OCI-LY1 (cell line): ENCODE results near the gene KCTD18.
A peak's percentile ranks its signal among the peaks of the same experiment; 100 is the strongest.

Experiments
- H2AFZ ChIP-seq: fragments of 200-600 bp; sonication (generic), shearing (Covaris generic); 2 replicates; pipeline ENCODE4 v1.6.0; 2014; ENCODE audit warnings: antibody characterized with exemption, mild to moderate bottlenecking, low read length
- H3F3A ChIP-seq: fragments of 200-600 bp; sonication (generic), shearing (Covaris generic); 2 replicates; pipeline ENCODE4 v1.6.0; 2014; ENCODE audit warnings: mild to moderate bottlenecking, antibody characterized with exemption, low read length, moderate library complexity; ENCODE audit not compliant: insufficient read depth
- H3K27ac ChIP-seq: fragments of 200-600 bp; sonication (generic); 2 replicates; pipeline ENCODE4 v1.5.1; 2014; ENCODE audit warnings: low read length, mixed run types, mild to moderate bottlenecking, low read depth; ENCODE audit not compliant: poor library complexity, severe bottlenecking
- H3K27me3 ChIP-seq: fragments of 200-600 bp; sonication (generic); 2 replicates; pipeline ENCODE4 v1.6.0; 2014; ENCODE audit warnings: antibody characterized with exemption, mild to moderate bottlenecking, low read length, moderate library complexity; ENCODE audit not compliant: insufficient read depth
- H3K36me3 ChIP-seq: fragments of 200-600 bp; sonication (generic); 2 replicates; pipeline ENCODE4 v1.6.1; 2014; ENCODE audit warnings: mild to moderate bottlenecking, antibody characterized with exemption, low read length, moderate library complexity, mixed read lengths; ENCODE audit not compliant: insufficient read depth
- H3K4me1 ChIP-seq: fragments of 200-600 bp; sonication (generic); 2 replicates; pipeline ENCODE4 v1.5.1; 2014; ENCODE audit warnings: mild to moderate bottlenecking, low read length, moderate library complexity; ENCODE audit not compliant: insufficient read depth, severe bottlenecking
- H3K4me2 ChIP-seq: fragments of 200-600 bp; sonication (generic), shearing (Covaris generic); 2 replicates; pipeline ENCODE4 v1.6.1; 2014; ENCODE audit warnings: low read length
- H3K4me3 ChIP-seq: fragments of 200-600 bp; sonication (generic); 2 replicates; pipeline ENCODE4 v1.5.1; 2014; ENCODE audit warnings: low read length, low read depth, mild to moderate bottlenecking, mixed read lengths; ENCODE audit not compliant: poor library complexity, severe bottlenecking
- H3K79me2 ChIP-seq: fragments of 200-600 bp; shearing (Covaris generic); 2 replicates; pipeline ENCODE4 v1.6.1; 2016; ENCODE audit warnings: mixed run types, low read length, mixed read lengths; ENCODE audit not compliant: insufficient read depth
- H3K9ac ChIP-seq: fragments of 200-600 bp; sonication (generic), shearing (Covaris generic); 2 replicates; pipeline ENCODE4 v1.6.1; 2014; ENCODE audit warnings: mild to moderate bottlenecking, low read length, mixed read lengths
- H3K9me2 ChIP-seq: fragments of 200-600 bp; sonication (generic), shearing (Covaris generic); 2 replicates; pipeline ENCODE4 v1.6.1; 2014; ENCODE audit warnings: low read depth, mild to moderate bottlenecking, low read length, mixed read lengths
- H3K9me3 ChIP-seq: fragments of 200-600 bp; shearing (Covaris generic); 2 replicates; pipeline ENCODE4 v1.6.1; 2014; ENCODE audit warnings: low read length, mixed read lengths
- H4K20me1 ChIP-seq: fragments of 200-600 bp; sonication (generic), shearing (Covaris generic); 2 replicates; pipeline ENCODE4 v1.6.0; 2016; ENCODE audit warnings: mild to moderate bottlenecking, low read length; ENCODE audit not compliant: insufficient read depth
- CTCF ChIP-seq: fragments of 200-600 bp; sonication (generic), shearing (Covaris generic); IDR thresholded peaks from 2 replicates; pipeline ENCODE4 v1.5.1; 2017; ENCODE audit warnings: mild to moderate bottlenecking, antibody characterized with exemption, low read length, moderate library complexity, mixed read lengths
- EZH2 ChIP-seq: fragments of 200-600 bp; sonication (generic), shearing (Covaris generic); IDR thresholded peaks from 2 replicates; pipeline ENCODE4 v1.8.0; 2017; ENCODE audit warnings: borderline replicate concordance, mixed run types, mild to moderate bottlenecking, antibody characterized with exemption, low read length, moderate library complexity, mixed read lengths

The KCTD18 gene

GRCh38 chr2:200509612-200510433 lies at the start of gene KCTD18:
KCTD18 (minus strand) TSS chr2:200510068; CDS start chr2:200507016, 3,052 bp downstream.
- Histone ChIP-seq H3K27ac (peak within 1 kb of the TSS; percentile 21), H3K4me3 (peak within 1 kb of the TSS; percentile 81), H3K27me3 (0 out of 2 replicates have a peak, but pooled peaks cover 4% of the 10 kb centered on the region), H3K79me2 (no peaks in the 10 kb centered on the region), H3K9me2 (no peaks in the 10 kb centered on the region), H3K36me3 (peaks cover 4% of the 10 kb centered on the region; the same call in 1 of the 2 replicates), H2AFZ (peak within 1 kb of the TSS; percentile 95), H4K20me1 (no peaks in the 10 kb centered on the region), H3F3A (no peaks in the 10 kb centered on the region), H3K4me1 (peaks cover 18% of the 10 kb centered on the region), H3K9me3 (no peaks in the 10 kb centered on the region), H3K9ac (peak within 1 kb of the TSS; percentile 84), H3K4me2 (peak within 1 kb of the TSS; percentile 82)
- peak; percentile 83 for TF ChIP-seq CTCF
- no peak for TF ChIP-seq EZH2

GRCh38 chr2:200540793-200541192 lies 30.9 kb upstream of the KCTD18 start:
- no peaks in the 10 kb centered on the region for H3F3A ChIP-seq
- no peaks in the 10 kb centered on the region for H3K79me2 ChIP-seq
- TF ChIP-seq CTCF (no peak), EZH2 (no peak)
- H3K9me2 ChIP-seq, result no peaks in the 10 kb centered on the region
- H3K9me3 ChIP-seq, result no peaks in the 10 kb centered on the region
- no peak overlapping the region for H3K4me2 ChIP-seq
- H3K4me3 ChIP-seq, result no peak overlapping the region
- no peaks in the 10 kb centered on the region for H4K20me1 ChIP-seq
- H3K4me1 ChIP-seq, result no peaks in the 10 kb centered on the region
- no peak overlapping the region for H2AFZ ChIP-seq
- no peak overlapping the region for H3K9ac ChIP-seq
- no peak overlapping the region for H3K27ac ChIP-seq
- H3K27me3 ChIP-seq, result no peaks in the 10 kb centered on the region
- H3K36me3 ChIP-seq, result peaks cover 93% of the 10 kb centered on the region

- Histone ChIP-seq H3K9me3 (no peaks in the 10 kb centered on the region), H4K20me1 (no peaks in the 10 kb centered on the region), H3K9ac (no peak overlapping the region), H3K4me1 (no peaks in the 10 kb centered on the region), H3K79me2 (no peaks in the 10 kb centered on the region), H3K4me2 (no peak overlapping the region), H3F3A (no peaks in the 10 kb centered on the region), H3K36me3 (peaks cover 94% of the 10 kb centered on the region), H2AFZ (no peak overlapping the region), H3K27ac (no peak overlapping the region), H3K4me3 (no peak overlapping the region), H3K9me2 (no peaks in the 10 kb centered on the region), H3K27me3 (no peaks in the 10 kb centered on the region)
- TF ChIP-seq EZH2 (no peak), CTCF (no peak)
Observed at GRCh38 chr2:200538139-200538538, 28.3 kb upstream of the KCTD18 start.
